CD14-positive monocyte (primary cell): Measurements from ENCODE around the gene FHIT. TPM values are rescaled to one million over a fixed set of nuclear protein-coding genes. Genes with fewer than 3 reads are reported as not detected.

ENCODE experiments used
- DNase-seq, 3 donors: peaks; one replicate each; pipeline ENCODE4 v3.0.0-alpha.2; 2011 to 2022
- H2AFZ ChIP-seq: 2 replicates; pipeline ENCODE4 v1.6.0; 2012; ENCODE audit warnings: mild to moderate bottlenecking, low read depth, low read length, inconsistent platforms; ENCODE audit not compliant: insufficient read depth, poor library complexity, severe bottlenecking
- H3K27ac ChIP-seq, 2 donors: 1 replicate in 1 of 2; 2 replicates in 1 of 2; pipeline ENCODE4 v1.5.1; 2012 to 2013; ENCODE audit warnings: low read length in 2 of 2, control low read depth in 1 of 2, inconsistent platforms in 1 of 2, low read depth in 1 of 2, mild to moderate bottlenecking in 1 of 2
- H3K27me3 ChIP-seq, 2 donors: one replicate each; pipeline versions ENCODE4 v1.6.0 to v1.6.1; 2011 to 2013; ENCODE audit warnings: low read length in 2 of 2; ENCODE audit not compliant: control insufficient read depth in 2 of 2, insufficient read depth in 2 of 2
- H3K36me3 ChIP-seq, 2 donors: replicated peaks in 1 of 2; 1 replicate in 1 of 2; 2 replicates in 1 of 2; pipeline versions ENCODE4 v1.5.1 to v1.6.1; 2012 to 2013; ENCODE audit warnings: low read length in 2 of 2, control low read depth in 1 of 2, inconsistent platforms in 1 of 2, mild to moderate bottlenecking in 1 of 2; ENCODE audit not compliant: insufficient read depth in 2 of 2, control insufficient read depth in 1 of 2
- H3K4me1 ChIP-seq, 2 donors: 1 replicate in 1 of 2; 2 replicates in 1 of 2; pipeline versions ENCODE4 v1.5.1 to v1.6.1; 2012 to 2013; ENCODE audit warnings: low read length in 2 of 2, control low read depth in 1 of 2, inconsistent platforms in 1 of 2, mild to moderate bottlenecking in 1 of 2, moderate library complexity in 1 of 2; ENCODE audit not compliant: insufficient read depth in 2 of 2, control insufficient read depth in 1 of 2
- H3K4me2 ChIP-seq: replicated peaks from 2 replicates; pipeline ENCODE3; 2012; ENCODE audit warnings: low read length, moderate library complexity, mild to moderate bottlenecking; ENCODE audit not compliant: poor library complexity, severe bottlenecking; ENCODE audit errors: extremely low read depth
- H3K4me3 ChIP-seq, 3 experiments: fragments of 200-600 bp in 1 of 3; sonication (generic) in 1 of 3; replicated peaks in 1 of 3; 1 replicate in 2 of 3; 2 replicates in 1 of 3; pipeline ENCODE4 v1.5.1; 2011 to 2013; ENCODE audit warnings: low read length in 3 of 3, mild to moderate bottlenecking in 3 of 3, control low read depth in 2 of 3, low read depth in 2 of 3, inconsistent platforms in 1 of 3, moderate library complexity in 1 of 3
- H3K79me2 ChIP-seq: 2 replicates; pipeline ENCODE4 v1.6.0; 2012; ENCODE audit warnings: mild to moderate bottlenecking, control low read depth, inconsistent platforms, low read length, moderate library complexity; ENCODE audit not compliant: insufficient read depth
- H3K9ac ChIP-seq: 2 replicates; pipeline ENCODE4 v1.6.0; 2017; ENCODE audit warnings: low read length, mild to moderate bottlenecking; ENCODE audit not compliant: insufficient read depth, poor library complexity, severe bottlenecking
- H3K9me3 ChIP-seq, 2 donors: replicated peaks in 1 of 2; 1 replicate in 1 of 2; 2 replicates in 1 of 2; pipeline versions ENCODE4 v1.5.1 to v1.6.1; 2012 to 2013; ENCODE audit warnings: low read length in 2 of 2, control low read depth in 1 of 2; ENCODE audit not compliant: control insufficient read depth in 1 of 2, insufficient read depth in 1 of 2
- H4K20me1 ChIP-seq: 2 replicates; pipeline ENCODE4 v1.6.0; 2012; ENCODE audit warnings: mild to moderate bottlenecking, low read length, control low read depth, moderate library complexity; ENCODE audit not compliant: insufficient read depth
- H3K27ac Mint-ChIP-seq, 7 donors: one replicate each; pipeline ENCODE4 v1.8.0; 2020; ENCODE audit warnings: mild to moderate bottlenecking in 7 of 7, mixed read lengths in 7 of 7, moderate library complexity in 6 of 7, inconsistent platforms in 2 of 7
- H3K27me3 Mint-ChIP-seq, 3 donors: one replicate each; pipeline ENCODE4 v1.8.0; 2021 to 2022; ENCODE audit warnings: low read depth in 3 of 3, mild to moderate bottlenecking in 3 of 3, mixed read lengths in 3 of 3, moderate library complexity in 3 of 3, inconsistent platforms in 1 of 3
- H3K36me3 Mint-ChIP-seq, 2 donors: one replicate each; pipeline ENCODE4 v1.8.0; 2020; ENCODE audit warnings: mixed read lengths in 2 of 2, inconsistent platforms in 1 of 2, mild to moderate bottlenecking in 1 of 2
- H3K4me1 Mint-ChIP-seq: one replicate; pipeline ENCODE4 v1.8.0; 2020; ENCODE audit warnings: mild to moderate bottlenecking, mixed read lengths
- H3K4me3 Mint-ChIP-seq, 2 donors: one replicate each; pipeline ENCODE4 v1.8.0; 2020; ENCODE audit warnings: mild to moderate bottlenecking in 2 of 2, mixed read lengths in 2 of 2, moderate library complexity in 1 of 2
- H3K9me3 Mint-ChIP-seq, 7 donors: one replicate each; pipeline ENCODE4 v1.8.0; 2020 to 2022; ENCODE audit warnings: mixed read lengths in 7 of 7, mild to moderate bottlenecking in 6 of 7, moderate library complexity in 6 of 7, inconsistent platforms in 2 of 7
- WGBS: methylation state at CpG from one replicate; pipeline ENCODE4 v1.1.5; 2013; ENCODE audit warnings: missing lambda C conversion rate; ENCODE audit not compliant: insufficient coverage; 5-methylcytosine and 5-hydroxymethylcytosine counted together
- intact Hi-C, 2 donors: fragments of 100-400 bp; cut with micrococcal nuclease; formaldehyde crosslinking; loops; one replicate each; pipeline versions ENCODE4 v1.15.0 to v1.15.1; 2023
- polyA plus RNA-seq, 3 donors: library from polyadenylated mRNA; depleted of rRNA in 1 of 3; unstranded in 2 of 3; stranded (reverse) in 1 of 3; fragments of 300-500 nt in 2 of 3; fragments of >200 nt in 1 of 3; fragmentation: Illumina TruSeq in 2 of 3; gene quantifications; 1 replicate in 2 of 3; 2 replicates in 1 of 3; pipeline ENCODE4 v1.2.3, GENCODE V29; 2012 to 2021
- TF ChIP-seq, protein P1 (sequence below): fragments of 200-600 bp; IDR thresholded peaks from one replicate; pipeline ENCODE4 v1.8.0; 2022; ENCODE audit warnings: antibody characterized with exemption, mild to moderate bottlenecking

The FHIT gene
- polyA plus RNA-seq, 3 donors, result 1.7 to 3.4 (median 3.2) TPM

DNA sequence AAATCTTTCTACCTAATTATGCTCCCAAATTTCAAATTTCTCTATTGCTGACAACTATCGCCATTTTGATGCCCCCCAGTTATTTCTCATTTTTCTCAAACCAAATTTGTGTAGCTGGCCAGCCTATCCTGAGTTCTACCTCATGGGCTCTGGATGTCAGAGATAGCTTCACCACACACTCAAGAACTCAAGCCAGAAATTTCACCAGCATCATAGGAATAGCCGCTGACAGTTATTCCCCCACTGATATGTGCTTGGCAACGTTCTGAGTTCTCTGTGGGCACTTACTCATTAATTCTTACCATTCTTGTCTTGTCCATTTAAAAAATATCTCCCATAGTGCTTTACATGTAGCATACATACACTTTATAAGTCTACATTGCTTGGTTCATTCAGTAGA lies 264.7 kb downstream of the FHIT start:
- Histone ChIP-seq H2AFZ (no peak overlapping the region), H3K9me3 (peaks cover 0 to 12% of the 10 kb centered on the region in 2 donors), H4K20me1 (no peaks in the 10 kb centered on the region), H3K4me2 (no peak overlapping the region), H3K4me1 (no peaks in the 10 kb centered on the region), H3K27ac (no peak overlapping the region), H3K9ac (no peak overlapping the region), H3K79me2 (no peaks in the 10 kb centered on the region), H3K36me3 (no peaks in the 10 kb centered on the region), H3K4me3 (no peak overlapping the region), H3K27me3 (no peaks in the 10 kb centered on the region)
- intact Hi-C loops, result no loop called here
- no peak for DNase-seq
- H3K27me3 Mint-ChIP-seq, result peaks cover 0 to 1% (median 0%) of the 10 kb centered on the region in 3 donors
- 89% methylated on average over 1 of the region's 3 CpGs for WGBS
- peaks cover 4 to 27% (median 12%) of the 10 kb centered on the region in 7 donors for H3K9me3 Mint-ChIP-seq
- H3K4me1 Mint-ChIP-seq, result peaks cover 5% of the 10 kb centered on the region
- H3K36me3 Mint-ChIP-seq, result no peaks in the 10 kb centered on the region
- H3K4me3 Mint-ChIP-seq, result no peak overlapping the region
- H3K27ac Mint-ChIP-seq, result no peak overlapping the region
- TF ChIP-seq, protein P1, sequence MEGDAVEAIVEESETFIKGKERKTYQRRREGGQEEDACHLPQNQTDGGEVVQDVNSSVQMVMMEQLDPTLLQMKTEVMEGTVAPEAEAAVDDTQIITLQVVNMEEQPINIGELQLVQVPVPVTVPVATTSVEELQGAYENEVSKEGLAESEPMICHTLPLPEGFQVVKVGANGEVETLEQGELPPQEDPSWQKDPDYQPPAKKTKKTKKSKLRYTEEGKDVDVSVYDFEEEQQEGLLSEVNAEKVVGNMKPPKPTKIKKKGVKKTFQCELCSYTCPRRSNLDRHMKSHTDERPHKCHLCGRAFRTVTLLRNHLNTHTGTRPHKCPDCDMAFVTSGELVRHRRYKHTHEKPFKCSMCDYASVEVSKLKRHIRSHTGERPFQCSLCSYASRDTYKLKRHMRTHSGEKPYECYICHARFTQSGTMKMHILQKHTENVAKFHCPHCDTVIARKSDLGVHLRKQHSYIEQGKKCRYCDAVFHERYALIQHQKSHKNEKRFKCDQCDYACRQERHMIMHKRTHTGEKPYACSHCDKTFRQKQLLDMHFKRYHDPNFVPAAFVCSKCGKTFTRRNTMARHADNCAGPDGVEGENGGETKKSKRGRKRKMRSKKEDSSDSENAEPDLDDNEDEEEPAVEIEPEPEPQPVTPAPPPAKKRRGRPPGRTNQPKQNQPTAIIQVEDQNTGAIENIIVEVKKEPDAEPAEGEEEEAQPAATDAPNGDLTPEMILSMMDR, result no peak

DNA sequence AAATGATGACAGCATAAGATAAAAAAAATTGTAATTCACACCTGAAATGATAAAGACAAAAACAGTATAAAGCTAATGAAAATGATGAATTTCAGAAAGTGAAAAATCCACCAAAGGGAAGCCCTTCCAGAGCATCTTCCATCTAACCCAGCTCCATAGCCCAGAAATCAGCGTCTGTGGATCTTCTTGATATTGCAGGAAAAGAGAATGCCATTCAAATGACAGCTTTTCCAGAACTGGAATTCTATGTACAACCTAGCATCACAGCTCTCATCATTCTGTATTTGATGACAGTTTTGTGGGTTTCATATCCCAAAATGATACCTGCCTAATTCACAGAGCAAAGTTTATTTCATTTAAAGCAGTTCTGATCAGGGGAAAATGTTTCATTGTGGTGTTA lies 267.3 kb downstream of the FHIT start:
- H3K27ac ChIP-seq, result no peak overlapping the region
- peaks cover 14 to 16% of the 10 kb centered on the region in 2 donors for H3K4me1 ChIP-seq
- H3K9me3 ChIP-seq, result peaks cover 0 to 12% of the 10 kb centered on the region in 2 donors
- no CpG with 5 or more reads among the region's 1 CpG for WGBS
- H3K36me3 Mint-ChIP-seq, result no peaks in the 10 kb centered on the region
- TF ChIP-seq, protein P1, result no peak
- H3K4me3 Mint-ChIP-seq, result no peak overlapping the region
- DNase-seq, result no peak
- no peak overlapping the region for H2AFZ ChIP-seq
- H3K27me3 ChIP-seq, result no peaks in the 10 kb centered on the region
- H3K36me3 ChIP-seq, result no peaks in the 10 kb centered on the region
- H4K20me1 ChIP-seq, result no peaks in the 10 kb centered on the region
- no peak overlapping the region for H3K27ac Mint-ChIP-seq
- H3K9ac ChIP-seq, result no peak overlapping the region
- no peak overlapping the region for H3K4me2 ChIP-seq
- H3K79me2 ChIP-seq, result no peaks in the 10 kb centered on the region
- H3K4me3 ChIP-seq, result no peak overlapping the region
- peaks cover 3 to 29% (median 12%) of the 10 kb centered on the region in 7 donors for H3K9me3 Mint-ChIP-seq
- H3K27me3 Mint-ChIP-seq, result peaks cover 0 to 1% (median 0%) of the 10 kb centered on the region in 3 donors
- intact Hi-C loops, result no loop called here
- peaks cover 26% of the 10 kb centered on the region for H3K4me1 Mint-ChIP-seq
